Activated gamma-delta T cell treated with Interleukin-2 at 50 U/mL for 16 hours (primary cell): ENCODE measurements around the gene ZNF462.

ENCODE experiments used
- DNase-seq: peaks from one replicate; pipeline ENCODE4 v3.0.0-alpha.2; 2020

Gene ZNF462

GRCh38 chr9:106862110-106862820 lies 701 bp upstream of the ZNF462 start:
- no peak for DNase-seq

- no peak for DNase-seq
Observed at GRCh38 chr9:106864373-106865143, 1.6 kb downstream of the ZNF462 start.

GRCh38 chr9:106866243-106866642 lies 3.3 kb downstream of the ZNF462 start:
- DNase-seq = no peak

- no peak for DNase-seq
Observed at GRCh38 chr9:106867286-106867685, 4.3 kb downstream of the ZNF462 start.

- no peak for DNase-seq
Observed at GRCh38 chr9:106868087-106868486, 5.1 kb downstream of the ZNF462 start.

GRCh38 chr9:106868565-106868964 lies 5.6 kb downstream of the ZNF462 start:
- no peak for DNase-seq

- no peak for DNase-seq
Observed at GRCh38 chr9:106869028-106869427, 6.1 kb downstream of the ZNF462 start.

- DNase-seq = no peak
Observed at GRCh38 chr9:106869458-106869857, 6.5 kb downstream of the ZNF462 start.

GRCh38 chr9:106872641-106873040 lies 9.7 kb downstream of the ZNF462 start:
- no peak for DNase-seq

- no peak for DNase-seq
Observed at GRCh38 chr9:106874031-106874430, 11.1 kb downstream of the ZNF462 start.

GRCh38 chr9:106874652-106875051 lies 11.7 kb downstream of the ZNF462 start:
- DNase-seq = no peak

- no peak for DNase-seq
Observed at GRCh38 chr9:106875529-106875928, 12.6 kb downstream of the ZNF462 start.

- no peak for DNase-seq
Observed at GRCh38 chr9:106877345-106877744, 14.4 kb downstream of the ZNF462 start.

GRCh38 chr9:106878081-106878837 lies 15.3 kb downstream of the ZNF462 start:
- DNase-seq = no peak

- DNase-seq = no peak
Observed at GRCh38 chr9:106878934-106879333, 16.0 kb downstream of the ZNF462 start.

GRCh38 chr9:106879439-106879882 lies 16.5 kb downstream of the ZNF462 start:
- no peak for DNase-seq

GRCh38 chr9:106880081-106880480 lies 17.1 kb downstream of the ZNF462 start:
- no peak for DNase-seq

GRCh38 chr9:106880863-106881262 lies 17.9 kb downstream of the ZNF462 start:
- no peak for DNase-seq

GRCh38 chr9:106883030-106883429 lies 20.1 kb downstream of the ZNF462 start:
- no peak for DNase-seq

- DNase-seq = no peak
Observed at GRCh38 chr9:106883626-106884190, 20.7 kb downstream of the ZNF462 start.

GRCh38 chr9:106885451-106885850 lies 22.5 kb downstream of the ZNF462 start:
- DNase-seq = no peak

- DNase-seq = no peak
Observed at GRCh38 chr9:106886111-106887046, 23.4 kb downstream of the ZNF462 start.
